ENCODE data around the gene SIPA1L2.

Gene SIPA1L2

DNA sequence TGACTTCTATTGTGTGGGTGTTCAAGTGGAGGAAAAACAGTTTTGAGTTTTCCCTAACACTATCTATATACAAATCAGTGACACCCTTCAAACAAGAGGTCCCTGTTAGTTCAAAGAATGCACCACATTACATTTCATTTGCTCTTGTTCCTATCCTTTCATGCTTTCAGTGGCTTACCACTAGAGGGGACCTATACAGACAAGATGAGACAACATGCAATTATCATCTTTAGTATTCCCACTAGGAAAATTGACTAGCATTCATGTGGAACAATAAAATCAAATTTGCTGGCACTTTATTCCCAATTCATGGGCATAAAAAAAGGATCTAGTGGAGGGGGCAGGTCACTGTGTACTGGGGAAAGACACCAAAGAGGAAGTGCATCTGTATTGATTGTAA is 13.3 kb upstream of the SIPA1L2 start:
- DNase-seq (ENCODE audit: low read depth in 2 of 2): no peak

DNA sequence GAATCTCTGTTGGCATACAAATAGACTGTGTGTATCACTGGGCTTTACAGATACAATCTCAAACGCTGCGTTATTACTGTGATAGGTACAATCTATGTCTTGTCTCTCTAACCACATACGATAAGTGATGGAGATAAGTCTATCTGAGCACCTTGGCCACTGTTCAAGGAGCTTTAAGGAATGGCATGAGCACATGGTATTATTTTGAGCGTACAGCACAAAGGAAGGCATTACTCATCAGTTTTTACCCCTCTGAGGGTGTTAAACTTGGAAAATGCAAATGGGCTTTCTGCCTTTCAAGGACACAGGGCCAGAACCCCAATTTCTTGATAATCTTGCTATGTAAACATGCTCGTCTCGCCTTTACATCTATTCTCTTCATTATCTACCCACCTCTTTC is 11.6 kb upstream of the SIPA1L2 start:
- no peak for DNase-seq (ENCODE audit: low read depth in 2 of 2)

DNA sequence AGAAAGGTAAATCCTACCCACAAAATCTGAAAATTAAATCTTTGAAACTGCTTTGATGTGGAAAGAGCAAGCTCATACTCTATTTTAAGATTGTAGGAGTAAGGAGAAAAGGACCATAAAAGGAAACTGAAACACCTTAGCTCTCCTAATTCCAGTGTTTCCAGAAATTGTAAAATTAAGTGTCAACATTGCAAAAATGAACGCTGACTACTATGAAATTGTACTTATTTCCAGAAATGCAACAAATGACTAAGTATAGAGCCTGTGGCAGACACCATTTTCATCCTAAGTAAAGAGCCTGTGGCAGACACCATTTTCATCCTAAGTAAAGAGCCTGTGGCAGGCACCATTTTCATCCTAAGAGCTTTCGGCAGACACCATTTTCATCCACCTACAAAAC is 6.9 kb upstream of the SIPA1L2 start:
- no peak for DNase-seq (ENCODE audit: low read depth in 2 of 2)

DNA sequence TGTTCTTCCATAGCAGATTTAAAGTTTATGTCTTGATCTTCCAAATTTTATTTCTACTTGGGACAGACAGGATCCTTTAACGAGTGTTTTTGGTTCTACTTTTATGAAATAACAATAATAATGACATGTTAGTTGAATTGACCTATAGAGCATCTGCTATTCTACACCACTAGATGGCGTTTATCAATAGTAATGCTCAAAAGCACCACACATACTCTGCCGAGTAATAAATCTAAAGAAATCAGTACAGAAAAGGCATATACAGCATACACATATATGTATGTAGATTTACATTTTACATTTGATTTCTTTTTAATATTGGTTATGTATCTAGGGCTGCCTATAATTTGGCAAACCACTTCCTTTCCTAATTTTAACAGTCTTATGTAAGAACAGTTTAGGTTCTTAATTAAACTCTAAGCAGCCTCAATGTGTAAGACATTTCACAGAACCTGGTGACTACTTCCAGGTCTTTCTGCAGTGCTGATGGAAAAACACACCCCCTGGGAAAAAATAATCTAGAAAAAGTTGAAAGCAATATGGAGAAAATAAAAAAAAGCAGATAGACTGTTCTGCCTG is 5.9 kb upstream of the SIPA1L2 start:
- no peak for DNase-seq (ENCODE audit: low read depth in 2 of 2)

DNA sequence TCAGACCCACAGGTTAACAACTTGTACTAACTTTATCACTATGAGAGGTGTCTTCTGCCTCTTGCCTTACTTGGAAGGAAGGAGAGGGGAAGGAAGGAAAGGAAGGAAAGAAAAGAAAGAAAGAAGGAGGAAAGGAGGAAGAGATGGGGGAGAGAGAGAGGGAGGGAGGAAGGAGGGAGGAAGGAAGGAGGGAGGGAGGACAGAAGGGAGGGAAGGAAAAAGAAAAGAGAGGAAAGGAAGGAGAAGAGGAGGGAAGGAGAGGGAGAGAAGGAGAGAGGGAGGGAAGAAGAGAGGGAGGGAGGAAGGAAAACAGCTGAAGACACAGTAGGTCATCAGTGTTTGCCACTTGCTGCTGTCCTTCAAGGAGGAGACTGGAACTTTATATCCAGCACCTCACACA is 5.3 kb upstream of the SIPA1L2 start:
- no peak for DNase-seq (ENCODE audit: low read depth in 2 of 2)

DNA sequence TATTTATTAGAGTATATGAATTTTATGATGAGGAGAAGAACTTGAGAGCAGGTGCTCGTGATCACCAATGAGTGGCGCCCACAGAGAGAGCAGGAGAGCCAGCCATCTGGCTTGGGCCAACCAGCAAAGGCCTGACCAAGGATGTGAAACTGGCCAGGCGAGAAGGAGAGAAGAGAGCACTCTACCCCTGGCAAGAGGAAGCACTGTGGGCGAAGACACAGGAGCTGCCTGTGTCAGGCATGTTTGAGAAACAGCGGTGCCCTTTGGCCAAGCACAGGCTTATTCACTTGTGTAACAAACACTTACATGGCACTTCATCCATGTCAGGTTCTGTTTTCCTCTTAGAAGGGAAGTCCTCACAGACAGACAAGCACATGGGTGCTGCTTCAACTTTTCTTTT is 4.2 kb upstream of the SIPA1L2 start:
- DNase-seq (ENCODE audit: low read depth in 2 of 2): no peak

DNA sequence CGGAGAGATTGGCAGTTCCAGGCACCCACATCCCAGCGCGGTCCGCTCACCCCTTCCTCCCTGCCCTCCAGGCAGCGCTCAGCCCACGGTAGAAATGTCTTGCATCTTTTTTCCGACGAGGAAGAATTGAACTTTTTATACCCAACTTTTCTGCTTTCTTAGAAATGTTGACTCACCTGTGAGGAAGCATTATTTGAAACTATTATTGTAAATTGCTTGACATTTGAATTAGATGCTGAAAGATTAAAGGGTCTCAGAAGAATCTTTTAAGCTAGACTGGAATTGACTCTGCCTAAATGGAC is 912 bp upstream of the SIPA1L2 start:
- DNase-seq (ENCODE audit: low read depth in 2 of 2): no peak

DNA sequence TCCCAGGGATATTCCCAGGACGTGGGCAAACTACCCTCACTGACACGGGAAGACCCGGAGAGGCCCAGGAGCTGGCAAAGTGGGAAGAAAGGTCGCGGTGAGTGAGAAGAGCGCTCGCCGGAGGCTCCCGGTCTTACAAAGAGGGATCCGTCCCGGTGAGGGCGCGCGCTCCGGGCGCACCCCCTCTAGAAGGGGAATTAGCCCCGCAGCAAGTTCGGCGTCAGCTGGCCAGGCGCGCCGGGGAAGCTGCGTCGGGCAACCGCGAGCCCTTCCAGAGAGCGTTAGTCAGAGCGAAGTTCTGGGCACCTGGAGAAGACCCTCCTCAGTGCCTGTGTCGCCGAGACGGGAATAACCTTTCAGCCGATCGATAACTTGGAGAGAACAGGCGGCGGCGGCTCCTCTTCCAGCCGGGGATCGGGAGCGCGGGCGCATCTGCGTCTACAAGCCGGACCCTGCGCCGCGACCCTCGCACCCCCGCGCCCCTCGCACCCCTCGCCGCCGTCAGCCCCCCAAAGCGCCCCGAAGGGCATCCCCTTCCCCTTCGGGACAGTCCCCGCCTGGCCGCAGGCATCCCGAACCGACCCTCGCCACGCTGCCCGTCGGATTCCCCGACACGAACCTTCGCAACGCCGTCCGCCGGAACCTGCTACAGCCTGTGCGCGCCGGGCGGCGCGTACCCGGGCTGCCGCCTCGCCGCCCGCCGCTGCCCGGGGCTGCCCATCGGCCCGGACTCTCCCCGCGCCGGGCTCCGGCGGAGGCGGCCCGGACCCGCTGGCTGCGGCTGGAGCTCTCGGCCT is 485 bp downstream of the SIPA1L2 start:
- no peak for DNase-seq (ENCODE audit: low read depth in 2 of 2)

DNA sequence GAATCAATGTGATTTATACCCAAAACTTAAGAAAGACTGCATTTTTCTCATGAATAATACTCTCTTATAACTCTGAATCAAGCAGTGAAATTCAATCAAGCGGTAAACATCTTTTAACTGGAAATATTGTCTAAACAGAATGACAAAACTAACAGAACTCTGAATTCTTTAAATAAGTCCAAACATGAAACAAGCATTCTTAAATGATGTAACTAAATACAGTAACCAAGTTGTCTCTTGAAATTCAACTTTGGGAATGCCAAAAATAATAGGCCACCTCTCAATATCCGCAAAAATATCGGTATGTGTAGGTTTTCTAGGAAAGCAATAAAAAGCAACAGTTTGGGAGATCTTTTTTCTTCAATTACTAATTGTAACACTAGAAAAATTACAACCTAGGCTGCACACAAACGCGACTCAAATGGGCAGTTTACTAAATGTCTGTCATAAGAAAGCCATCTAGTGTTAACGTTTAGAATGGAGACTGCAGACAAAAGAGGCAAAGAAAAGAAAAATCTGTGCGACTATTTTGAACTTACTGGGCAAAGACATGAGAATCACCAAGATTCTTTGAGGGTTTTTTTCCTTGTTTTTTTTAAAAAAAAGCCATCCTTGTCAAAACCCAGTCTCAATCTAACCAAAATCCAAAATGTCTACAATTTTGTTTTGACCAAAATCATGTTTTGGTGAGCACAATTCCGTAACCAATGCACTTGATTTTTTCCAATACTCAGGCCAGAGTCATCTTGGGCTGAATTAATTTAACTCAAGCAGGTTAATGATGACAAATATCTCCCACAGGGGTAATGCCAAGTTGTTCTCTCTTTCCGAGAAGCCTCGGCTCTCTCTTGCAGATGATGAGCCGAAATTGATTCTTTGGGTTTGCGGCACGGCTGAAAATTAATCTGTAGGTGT is 1.3 kb downstream of the SIPA1L2 start:
- DNase-seq (ENCODE audit: low read depth in 2 of 2): no peak

DNA sequence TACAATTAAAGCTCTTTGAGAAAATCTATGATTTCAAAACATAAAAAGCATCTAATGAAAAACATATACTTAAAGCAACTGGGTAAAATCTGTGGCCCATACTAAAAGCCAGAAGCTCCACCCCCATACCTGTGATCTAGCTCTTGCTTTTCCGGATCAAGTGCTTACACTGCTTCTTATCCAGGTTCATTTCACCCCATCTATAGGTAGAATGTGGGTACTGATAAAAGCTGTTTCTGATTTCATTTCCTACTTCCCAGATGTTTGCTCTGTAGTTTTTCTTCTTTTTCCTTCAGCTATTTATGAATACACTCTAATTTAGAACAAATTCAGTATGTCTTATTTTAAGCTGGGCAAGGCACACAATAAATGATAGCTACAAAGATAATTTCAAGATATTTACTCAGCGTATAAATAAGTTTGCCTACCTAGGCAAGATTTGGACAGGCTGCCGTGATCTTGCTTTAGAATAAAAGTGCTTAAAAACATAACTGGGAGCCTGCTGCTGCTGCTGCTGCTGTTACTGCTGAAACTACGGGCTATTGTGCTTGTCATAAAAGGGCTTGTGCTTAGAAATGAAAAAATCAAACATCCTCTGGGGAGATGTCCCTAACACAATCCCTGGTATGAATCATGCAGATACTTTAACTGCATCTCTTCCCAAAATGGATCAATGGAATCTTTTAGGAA is 2.1 kb downstream of the SIPA1L2 start:
- no peak for DNase-seq (ENCODE audit: low read depth in 2 of 2)

DNA sequence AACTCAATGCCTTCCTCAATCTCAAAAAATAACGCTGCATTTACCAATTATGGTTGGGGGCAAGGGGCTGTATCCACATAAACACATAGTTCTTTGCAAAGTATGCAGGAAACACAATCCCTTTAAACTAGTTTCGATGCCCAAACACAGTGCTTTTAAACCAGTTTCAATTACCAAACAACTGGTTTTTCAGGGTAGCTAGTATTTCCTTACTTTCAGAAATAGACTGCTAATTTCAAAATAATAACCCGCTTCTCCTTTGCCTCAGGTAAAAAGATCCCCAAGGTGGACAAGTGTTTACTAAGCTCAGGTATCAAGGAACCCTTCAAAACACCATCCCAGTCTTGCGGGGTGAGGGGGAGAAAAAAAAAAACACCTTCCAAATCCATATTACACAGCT is 2.8 kb downstream of the SIPA1L2 start:
- DNase-seq (ENCODE audit: low read depth in 2 of 2): no peak

DNA sequence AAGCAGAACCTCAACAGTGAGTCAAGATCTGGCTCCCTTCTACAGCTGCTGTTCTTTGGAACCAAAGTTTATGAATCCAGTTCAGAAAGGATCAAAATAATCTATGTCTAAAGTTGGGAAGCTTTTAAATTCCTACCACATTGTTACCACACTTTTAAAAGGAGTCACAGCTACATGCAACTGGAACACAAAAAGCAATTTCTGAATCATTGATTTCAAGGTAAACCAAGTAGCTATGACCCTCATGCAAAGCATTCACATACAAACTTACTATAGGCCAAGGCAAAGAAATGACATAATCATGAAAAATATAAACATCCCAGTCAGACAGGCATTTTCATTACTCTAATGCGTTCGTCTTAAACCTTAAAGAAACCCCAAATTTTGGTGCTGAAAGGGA is 3.5 kb downstream of the SIPA1L2 start:
- no peak for DNase-seq (ENCODE audit: low read depth in 2 of 2)

DNA sequence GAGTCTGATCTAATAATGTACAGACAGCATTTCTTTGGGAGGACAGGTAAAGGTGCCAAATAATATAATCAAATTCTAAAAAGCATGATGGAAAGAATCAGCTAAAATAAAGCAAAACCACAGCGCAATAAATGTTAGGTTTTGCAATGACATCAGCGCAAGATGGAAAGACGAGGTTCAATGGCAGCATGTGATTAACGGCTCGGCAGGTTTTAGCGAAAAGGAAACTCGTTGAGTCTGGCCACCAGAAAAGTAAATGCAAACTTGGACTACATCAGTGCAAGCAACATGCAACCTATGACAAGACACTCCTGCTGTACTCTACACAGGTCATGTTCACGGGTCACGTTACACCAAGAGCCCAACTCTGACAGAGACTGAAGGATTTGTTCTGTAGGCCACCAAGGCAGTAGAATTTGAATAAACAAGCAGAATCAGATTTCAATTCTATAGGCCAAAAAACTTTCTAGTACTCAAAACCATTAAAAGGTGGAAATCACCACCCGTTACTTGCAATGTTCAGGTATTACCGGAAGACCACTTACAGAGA is 4.5 kb downstream of the SIPA1L2 start:
- no peak for DNase-seq (ENCODE audit: low read depth in 2 of 2)

DNA sequence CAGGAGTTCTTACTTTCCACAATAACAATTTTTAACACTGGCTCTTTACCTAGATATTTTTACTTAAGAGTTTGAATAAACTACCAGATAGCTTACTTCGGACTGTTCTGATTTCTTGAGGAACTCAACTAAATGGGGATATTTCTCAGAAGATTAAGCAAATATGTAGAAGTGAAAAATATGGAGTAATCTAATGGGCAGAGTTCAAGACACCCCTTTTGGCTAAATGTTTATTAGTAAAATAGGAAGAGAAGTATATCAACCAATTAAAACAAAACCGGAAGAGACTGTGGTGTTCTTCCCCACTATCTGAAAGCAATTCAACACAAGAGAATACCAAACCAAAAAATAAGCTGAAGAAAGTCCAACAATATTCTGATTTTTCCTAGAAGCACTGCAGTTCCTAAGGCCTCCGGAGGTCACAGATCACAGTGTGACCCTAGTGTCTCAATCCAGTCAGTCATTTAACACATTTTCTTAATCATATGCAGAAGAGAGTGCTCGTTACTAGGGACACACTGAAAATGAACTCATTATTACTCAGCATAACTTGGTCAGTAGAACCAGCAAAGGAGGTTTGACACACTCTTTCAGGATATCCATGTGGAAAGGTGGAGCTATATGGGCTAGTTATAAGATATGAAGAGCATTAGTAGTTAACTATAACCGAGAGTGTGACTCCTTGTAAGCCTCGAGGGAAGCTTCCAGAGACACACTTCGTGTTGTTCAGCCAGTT is 5.2 kb downstream of the SIPA1L2 start:
- DNase-seq (ENCODE audit: low read depth in 2 of 2): no peak

DNA sequence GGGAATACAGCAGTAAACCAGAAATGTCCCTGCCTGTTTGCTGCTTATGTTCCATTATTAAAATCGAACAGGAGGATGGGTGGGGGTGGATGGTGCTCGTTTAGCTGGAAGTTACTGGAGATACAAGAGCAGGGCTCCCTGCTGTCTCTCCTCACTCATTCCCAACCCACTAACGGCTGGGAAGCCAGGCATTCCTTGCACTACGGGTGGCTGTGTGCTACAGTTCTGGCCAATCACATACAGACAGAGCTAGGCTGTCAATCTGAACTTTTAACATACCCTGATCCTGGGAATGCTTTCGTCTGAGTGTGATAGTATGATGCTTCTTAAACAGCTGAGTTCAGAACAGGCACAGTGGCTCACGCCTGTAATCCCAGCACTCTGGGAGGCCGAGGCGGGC is 7.0 kb downstream of the SIPA1L2 start:
- no peak for DNase-seq (ENCODE audit: low read depth in 2 of 2)

DNA sequence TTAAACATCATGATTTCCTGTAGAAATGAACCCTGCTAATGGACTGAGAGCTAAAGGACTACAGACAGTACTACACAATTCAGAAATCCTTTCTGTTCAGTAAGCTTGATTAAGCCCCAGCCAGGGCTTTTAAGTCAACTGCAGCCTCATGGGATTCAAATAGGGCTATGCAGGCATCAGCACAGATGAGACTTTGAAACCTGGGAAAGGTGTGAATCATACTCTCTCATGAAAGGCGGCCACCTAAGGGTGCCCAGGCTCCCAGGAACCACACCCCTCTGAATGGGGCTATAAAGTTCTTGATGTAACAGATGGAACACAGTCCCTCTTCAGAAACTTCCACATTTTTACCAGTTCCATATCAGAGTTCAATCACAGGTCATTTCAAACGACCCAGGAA is 7.6 kb downstream of the SIPA1L2 start:
- DNase-seq (ENCODE audit: low read depth in 2 of 2): no peak

DNA sequence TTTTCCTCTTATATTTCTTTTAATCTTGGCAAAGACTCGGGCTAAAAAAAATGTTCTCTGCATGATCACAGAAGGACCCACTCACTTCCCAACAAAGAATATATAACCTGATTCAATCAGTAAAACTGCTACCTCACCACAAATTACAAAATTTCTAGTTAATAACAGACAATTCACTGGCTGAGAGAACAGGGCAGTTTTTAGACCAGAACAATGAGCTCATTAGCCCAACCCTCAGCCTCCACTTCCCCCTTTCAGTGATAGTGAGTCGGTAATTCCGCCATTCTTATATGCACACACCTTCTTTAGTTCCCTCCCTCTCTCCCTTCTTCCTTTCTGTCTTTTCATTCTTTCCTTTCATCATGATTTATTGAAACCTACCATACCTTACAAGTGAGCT is 8.9 kb downstream of the SIPA1L2 start:
- no peak for DNase-seq (ENCODE audit: low read depth in 2 of 2)

DNA sequence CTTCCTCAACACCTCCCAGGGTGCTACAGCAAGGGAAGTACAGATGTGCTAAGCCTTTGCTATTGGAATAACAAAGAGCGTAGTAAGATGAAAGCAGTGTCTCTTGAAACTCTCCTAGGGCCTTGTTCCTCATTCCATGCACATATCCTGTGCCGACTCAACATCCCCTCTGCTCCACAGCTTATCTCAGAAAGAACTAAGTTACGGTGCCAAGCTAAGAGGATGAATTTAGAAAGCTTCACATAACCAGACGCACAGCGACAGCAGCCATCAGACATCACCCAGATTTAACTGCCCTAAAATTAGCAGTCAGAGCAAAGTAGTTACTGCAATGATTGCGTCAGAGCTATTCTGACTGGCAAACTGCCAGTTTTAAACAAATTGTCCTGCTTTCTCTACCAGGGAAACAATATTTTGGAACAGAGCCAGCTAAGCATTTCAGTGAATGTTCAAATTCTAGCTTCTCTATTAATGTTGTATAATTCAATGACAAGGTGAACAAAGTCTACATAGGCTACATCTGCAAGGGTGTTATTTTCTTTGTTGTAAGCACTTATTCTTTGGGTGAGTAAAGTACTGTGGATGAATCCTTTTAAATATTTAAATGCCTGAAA is 9.5 kb downstream of the SIPA1L2 start:
- no peak for DNase-seq (ENCODE audit: low read depth in 2 of 2)

DNA sequence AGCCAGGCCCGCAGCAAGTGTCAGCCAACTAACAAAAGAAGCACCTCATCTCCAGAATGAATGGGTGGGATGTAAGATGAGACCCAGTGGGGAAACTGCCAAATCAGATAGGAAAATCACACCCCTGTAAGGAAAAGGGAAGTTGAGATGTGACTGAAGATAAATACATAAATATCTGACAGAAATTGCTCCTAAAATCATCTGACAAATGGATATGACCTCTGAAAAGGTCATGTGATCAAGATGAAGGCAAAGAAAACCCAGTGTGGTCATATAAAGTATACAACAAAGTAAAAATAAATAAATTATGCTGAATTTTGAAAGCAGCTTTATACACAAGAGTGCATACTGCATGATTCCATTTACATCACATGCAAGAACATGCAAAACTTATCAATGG is 12.7 kb downstream of the SIPA1L2 start:
- DNase-seq (ENCODE audit: low read depth in 2 of 2): no peak

DNA sequence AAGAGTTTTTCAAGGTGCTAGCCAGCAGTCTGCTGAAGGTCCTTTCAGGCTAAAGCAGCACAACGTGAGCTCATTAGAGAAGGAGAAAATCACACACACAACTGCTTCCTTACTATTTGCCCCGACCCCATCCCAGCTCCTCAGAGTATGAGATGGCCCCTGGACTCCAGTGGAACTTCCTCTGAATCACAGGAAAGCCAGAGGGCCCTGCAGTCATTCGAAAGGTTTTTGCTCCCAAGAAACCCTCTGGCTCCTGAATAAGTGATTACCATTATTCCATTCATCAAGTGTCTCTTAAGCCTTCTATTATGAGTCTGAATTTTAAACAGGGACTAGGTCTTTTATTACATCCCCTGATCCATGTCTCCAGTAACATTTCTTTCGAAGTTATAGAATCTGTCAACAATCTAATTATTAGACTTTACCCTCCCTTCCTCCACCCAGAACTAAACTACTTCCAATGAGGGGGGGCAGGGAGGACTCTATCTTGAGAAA is 14.6 kb downstream of the SIPA1L2 start:
- DNase-seq (ENCODE audit: low read depth in 2 of 2): no peak

DNA sequence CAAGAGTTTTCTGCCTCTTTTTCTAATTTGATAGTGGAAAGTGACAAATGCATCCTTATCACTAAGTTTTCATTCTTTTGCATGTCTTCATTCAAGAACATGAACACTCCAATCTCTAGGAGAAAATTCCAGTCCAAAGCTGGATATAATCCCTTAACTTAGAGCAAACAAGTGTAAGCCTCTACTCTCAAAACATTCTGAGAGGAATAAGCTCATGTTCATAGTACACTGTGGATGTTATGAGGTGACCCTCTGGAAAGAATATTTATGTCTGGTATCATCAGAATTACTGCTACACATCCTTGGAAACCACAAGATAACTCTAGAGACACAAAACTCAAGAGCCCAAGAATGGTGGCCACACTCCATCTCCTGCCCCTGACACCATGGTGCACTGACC is 15.1 kb downstream of the SIPA1L2 start:
- no peak for DNase-seq (ENCODE audit: low read depth in 2 of 2)
